ENCODE measurements around the gene SLC13A1.

DNA sequence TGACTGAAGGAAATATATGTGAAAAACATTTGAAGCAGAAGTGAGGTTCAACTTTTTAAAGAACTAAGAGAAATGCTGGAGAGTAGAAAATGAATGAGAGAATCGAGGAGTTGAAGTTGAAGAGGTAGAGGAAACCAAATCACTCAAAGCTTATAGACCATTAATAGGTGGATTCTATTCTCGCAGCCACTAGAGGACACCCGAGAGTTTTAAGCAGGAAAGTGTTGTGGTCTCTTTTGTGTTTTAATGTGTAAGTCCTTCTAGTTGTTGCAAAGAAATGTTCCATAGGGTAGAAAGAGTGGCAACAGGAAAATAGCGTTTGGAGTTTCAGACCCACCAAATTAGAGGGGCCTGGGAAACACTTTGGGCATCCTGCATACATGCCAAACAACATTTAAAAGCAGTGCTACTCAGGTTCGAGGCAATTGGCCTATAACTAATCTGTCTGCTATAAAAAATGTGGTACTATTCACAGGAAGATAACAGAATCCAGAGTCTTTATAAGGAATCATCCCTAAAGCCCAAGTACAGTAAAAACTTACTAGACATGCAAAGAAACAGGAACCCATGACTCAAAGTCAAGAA, 129.0 kb downstream of the SLC13A1 start:
- TF ChIP-seq, protein P1, sequence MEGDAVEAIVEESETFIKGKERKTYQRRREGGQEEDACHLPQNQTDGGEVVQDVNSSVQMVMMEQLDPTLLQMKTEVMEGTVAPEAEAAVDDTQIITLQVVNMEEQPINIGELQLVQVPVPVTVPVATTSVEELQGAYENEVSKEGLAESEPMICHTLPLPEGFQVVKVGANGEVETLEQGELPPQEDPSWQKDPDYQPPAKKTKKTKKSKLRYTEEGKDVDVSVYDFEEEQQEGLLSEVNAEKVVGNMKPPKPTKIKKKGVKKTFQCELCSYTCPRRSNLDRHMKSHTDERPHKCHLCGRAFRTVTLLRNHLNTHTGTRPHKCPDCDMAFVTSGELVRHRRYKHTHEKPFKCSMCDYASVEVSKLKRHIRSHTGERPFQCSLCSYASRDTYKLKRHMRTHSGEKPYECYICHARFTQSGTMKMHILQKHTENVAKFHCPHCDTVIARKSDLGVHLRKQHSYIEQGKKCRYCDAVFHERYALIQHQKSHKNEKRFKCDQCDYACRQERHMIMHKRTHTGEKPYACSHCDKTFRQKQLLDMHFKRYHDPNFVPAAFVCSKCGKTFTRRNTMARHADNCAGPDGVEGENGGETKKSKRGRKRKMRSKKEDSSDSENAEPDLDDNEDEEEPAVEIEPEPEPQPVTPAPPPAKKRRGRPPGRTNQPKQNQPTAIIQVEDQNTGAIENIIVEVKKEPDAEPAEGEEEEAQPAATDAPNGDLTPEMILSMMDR (IDR thresholded peaks at IDR 0.05; ENCODE audit: borderline replicate concordance, extremely low read depth, low read length, poor library complexity, severe bottlenecking), result peak; percentile 40
- no peak for TF ChIP-seq EZH2 (IDR thresholded peaks at IDR 0.05; ENCODE audit: borderline replicate concordance, low read depth, low read length, severe bottlenecking)

All from DND-41 (cell line).